NCI-H1694 (cell line): ENCODE data around the gene MYL9.

Experiments
- DNase-seq: peaks from one replicate; lab custom pipeline; 2025; lab: John Stamatoyannopoulos, UW

The MYL9 gene

DNA sequence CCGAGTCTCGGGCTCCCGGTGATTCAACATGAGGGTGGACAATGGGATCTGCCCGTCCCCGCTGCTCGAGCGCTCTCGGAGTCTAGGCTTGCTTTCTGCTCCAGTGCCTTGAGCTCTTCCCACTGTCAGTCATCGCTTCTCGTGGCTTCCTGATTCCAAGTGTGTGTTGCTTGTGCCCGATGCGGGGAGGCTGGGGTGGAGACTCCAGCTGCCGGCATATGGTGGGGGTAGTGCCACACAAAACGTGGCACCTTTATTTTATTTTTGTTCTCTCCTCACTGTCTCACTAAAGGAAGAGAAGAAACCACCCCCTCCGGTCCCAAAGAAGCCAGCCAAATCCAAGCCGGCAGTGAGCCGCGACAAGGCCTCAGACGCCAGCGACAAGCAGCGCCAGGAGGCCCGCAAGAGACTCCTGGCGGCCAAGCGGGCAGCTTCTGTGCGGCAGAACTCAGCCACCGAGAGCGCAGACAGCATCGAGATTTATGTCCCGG is 14.8 kb upstream of the MYL9 start:
- DNase-seq, result no peak

DNA sequence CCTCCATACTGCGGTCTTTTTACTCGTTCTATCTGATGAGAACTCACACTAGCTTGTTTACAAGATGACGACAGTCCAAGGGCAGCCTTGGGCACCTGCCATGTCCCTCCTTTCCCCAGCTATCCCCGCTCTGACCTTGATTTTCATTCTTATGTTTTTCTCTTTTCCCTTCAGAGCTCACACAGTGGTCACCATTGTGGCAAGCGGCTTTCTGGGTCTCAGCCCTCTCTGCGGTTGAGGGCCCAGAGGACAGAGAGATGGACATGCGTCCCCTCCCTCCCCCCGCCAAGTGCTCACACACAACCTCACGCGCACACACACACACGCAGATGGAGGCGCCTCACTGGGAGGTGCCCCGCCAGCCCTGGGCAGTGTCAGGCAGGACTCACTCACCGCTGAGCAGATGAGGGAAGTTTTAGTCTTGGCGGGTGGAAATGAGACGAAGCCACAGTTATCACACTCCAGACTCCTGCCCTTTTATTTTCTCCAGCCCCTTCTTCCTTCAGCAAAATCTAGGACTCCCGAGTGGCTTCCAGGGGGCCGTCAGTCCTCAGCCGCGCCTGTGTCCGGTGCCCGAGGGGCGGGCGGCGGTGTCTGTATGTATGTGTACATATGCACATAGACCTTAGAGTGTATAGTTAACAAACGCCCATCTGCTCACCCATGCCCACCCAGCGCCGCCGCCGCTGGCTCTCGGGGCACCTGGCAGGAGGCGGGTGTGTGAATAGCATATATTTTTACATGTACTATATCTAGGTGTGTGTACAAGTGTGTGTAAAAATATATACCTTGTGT is 13.8 kb upstream of the MYL9 start:
- no peak for DNase-seq

DNA sequence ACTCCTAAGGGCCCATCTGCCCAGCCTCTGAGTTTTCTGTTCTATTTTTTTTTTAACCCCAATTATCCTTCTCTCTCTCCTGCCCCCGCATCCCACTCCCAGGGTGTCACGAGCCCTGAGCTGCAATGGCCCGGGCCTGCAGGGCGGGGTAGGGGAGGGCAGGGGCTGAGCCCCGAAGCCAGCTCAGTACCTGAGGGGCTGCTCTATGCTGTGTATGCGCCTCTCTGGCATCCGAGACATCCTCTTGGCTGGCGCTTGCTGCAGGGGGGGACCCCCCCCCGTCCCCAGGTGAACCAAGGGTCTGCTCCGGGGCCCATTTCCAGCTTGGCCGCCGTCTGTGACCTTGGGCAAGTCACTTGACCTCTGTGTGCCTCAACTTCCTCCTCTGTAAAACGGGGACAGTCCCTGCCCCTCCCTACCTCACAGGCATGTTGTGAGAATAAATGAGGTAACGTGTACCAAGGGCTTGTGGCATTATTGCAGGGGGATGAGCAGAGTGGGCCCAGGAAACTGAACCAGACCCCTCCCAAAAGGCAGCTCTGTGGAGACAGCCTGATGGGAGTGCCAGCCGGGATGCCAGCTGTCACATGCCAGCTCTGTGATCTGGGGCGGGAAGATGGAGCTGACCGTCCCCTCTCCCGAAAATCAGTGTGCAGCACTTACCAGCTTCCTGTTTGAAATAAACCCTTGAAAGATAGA is 13.0 kb upstream of the MYL9 start:
- DNase-seq, result peak; percentile 28

DNA sequence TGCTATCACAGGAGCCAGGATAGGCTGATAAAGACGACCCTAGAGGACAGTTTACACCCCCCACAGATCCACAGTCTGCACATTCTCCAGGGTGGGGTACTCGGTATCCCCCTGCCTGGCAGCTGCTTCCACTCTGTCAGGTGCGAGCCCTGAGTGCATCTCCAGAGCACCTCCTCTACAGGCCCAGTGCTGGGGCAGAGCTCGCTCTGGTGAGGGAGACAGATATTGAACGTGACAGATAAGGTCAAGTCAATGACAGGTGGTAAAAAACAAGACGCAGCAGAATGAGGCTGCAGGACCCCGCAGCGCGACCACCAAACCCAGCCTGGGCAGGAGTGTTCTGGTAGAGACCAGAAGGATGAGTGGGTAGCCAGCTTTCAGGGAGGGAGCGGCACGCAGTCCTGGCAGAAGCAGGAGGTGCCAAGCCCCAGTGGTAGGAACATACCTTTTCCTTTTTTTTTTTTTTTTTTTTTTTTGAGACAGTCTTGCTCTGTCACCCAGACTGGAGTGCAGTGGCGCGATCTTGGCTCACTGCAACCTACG is 12.4 kb upstream of the MYL9 start:
- no peak for DNase-seq

DNA sequence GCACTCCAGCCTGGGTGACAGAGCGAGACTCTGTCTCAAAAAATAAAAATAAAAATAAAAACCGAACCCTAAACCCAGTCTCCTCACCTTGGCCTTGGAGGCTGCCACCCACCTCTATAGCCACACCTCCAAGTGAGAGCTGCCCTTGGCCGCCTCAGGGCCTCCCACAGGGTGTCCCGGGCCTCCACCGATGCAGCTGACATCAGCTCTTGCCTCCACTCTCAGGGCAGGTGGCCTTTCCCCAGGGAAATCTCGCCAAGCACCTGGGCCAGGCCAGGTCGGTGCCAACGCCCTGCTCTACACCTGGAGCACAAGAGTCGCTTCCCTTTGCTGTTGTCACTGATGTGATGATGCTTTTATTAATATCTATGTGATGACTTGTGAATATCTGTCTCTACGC is 8.9 kb upstream of the MYL9 start:
- no peak for DNase-seq

DNA sequence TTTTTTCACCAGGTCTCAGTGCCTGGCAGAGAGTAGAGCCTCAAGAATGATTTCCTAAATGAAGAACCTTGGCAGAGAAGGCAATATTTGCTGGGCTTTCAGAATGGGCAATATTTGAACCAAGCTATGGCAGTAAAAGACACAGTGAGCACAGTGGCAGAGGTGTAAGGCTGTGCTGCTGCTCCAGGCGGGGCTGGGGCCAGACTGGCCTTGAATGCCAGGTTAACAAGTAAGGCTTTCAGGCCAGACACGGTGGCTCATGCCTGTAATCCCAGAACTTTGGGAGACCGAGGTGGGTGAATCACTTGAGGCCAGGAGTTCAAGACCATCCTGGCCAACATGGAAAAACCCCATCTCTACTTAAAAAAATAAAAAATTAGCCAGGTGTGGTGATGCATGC is 8.5 kb upstream of the MYL9 start:
- DNase-seq, result no peak

DNA sequence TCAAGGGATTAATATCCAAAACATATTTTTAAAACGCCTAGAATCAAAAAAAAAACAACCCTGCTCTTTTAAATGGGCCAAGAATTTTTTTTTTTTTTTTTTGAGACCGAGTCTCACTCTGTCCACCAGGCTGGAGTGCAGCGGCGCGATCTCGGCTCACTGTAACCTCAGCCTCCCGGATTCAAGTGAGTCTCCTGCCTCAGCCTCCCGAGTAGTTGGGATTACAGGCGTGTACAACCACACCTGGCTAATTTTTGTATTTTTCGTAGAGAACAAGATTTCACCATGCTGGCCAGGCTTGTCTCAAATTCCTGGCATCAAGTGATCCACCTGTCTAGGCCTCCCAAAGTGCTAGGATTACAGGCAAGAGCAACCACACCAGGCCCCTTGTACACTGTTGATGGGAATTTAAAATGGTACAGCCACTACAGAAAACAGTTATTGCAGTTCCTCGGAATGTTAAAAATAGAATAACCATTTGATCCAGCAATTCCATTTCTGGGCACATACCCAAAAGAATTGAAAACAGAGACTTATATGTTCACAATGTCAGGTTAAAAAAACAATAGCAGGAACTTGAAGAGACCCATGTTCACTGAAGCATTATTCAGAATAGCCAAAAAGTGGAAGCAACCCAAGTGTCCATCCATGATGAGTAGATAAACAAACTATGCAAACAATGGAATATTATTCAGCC is 3.1 kb upstream of the MYL9 start:
- no peak for DNase-seq

DNA sequence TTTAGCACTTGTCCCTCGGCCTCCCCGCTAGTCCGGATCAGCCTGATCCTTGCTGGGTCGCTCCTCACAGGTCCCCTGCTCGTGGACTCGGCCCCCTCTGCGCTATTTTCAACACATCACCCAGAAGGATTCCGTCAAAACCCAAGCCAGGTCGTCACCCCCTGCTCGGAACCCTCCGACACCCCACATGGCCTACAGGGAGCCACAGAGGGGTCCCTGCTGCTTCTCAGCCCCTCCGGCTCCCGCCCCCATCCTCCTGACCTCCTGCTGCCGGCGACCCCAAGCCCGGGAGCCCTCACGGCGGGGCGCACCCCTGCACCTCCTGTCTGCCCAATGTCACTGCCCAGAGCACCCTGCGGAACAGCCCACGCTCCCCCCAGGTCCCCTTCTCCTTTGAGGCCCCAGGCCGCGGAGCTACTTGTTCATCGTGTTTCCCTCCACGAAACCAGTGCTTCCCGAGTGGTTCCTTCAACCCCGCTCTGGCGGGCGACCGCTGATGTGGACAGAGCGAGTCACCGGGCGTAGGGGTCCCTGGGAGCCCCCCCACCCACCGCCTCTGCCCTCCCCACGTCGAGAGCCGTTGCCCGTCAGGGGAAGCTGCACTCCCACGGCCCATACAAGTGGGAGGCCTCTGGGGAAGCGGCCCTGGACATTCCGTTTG is 638 bp upstream of the MYL9 start:
- no peak for DNase-seq

DNA sequence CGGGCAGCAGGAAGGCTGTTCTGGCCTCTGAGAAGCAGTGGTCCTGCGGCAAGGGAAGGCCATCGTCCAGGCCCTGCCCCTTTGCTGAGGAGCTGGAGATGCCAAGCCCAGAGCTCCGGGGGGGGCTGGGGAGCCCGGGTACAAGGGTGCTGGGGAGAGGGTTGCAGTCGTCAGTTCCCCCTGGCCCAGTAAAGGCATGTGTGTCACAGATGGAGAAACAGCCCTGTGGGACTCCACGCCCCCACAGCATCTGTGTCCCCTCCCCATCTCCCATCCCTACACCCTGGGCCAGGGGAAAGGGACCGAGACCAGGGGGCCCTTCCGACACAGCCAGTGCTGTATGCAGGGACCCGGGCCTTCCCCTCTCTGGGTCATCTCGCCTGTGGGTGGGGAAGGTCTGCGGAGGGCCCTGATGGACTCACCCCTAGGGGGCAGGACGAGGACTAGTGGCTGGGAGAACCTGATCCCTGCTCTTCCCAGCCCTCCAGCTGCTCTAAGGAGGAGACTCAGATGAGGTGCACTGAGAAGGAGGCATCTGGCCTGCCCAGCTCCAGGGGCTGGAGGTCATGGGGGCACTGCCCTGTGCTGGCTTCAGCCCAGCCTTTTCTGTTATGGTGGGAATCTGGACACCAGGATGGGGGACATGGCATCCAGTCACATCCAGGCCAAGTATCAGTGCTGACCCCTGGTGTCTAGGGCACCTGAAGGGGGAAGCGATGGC is 609 bp downstream of the MYL9 start:
- no peak for DNase-seq

DNA sequence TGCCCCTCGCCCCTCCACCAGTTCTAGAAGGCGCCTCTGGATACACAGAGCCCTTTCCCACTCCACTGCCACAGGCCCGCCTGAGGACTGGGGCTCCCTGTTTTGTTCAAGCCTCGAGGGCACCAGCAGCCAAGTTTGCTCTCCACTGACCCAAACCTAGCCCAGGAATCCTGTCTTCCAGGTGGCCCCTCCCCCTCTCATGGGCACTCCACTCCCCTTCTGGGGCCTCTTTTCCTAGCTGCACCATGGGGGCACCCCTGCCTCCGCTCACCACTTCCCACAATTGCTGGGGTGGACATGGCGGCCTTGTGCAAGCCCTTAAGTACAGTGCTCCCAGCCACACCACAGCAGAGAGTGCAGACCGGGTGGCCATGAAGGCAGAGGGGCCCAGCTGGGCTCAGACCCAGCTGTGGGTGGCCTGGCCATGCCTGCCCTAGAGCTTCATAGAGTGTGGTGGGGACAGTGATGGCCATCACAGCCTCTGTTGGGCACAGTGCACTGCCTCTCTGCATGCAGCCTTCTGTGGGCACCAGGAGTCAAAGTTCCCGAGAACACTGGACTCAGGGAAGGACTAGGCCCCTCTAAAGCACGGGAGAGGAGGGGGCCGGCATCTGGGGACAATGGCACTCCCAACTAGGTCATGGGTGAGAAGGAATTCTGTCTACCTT is 1.3 kb downstream of the MYL9 start:
- no peak for DNase-seq

DNA sequence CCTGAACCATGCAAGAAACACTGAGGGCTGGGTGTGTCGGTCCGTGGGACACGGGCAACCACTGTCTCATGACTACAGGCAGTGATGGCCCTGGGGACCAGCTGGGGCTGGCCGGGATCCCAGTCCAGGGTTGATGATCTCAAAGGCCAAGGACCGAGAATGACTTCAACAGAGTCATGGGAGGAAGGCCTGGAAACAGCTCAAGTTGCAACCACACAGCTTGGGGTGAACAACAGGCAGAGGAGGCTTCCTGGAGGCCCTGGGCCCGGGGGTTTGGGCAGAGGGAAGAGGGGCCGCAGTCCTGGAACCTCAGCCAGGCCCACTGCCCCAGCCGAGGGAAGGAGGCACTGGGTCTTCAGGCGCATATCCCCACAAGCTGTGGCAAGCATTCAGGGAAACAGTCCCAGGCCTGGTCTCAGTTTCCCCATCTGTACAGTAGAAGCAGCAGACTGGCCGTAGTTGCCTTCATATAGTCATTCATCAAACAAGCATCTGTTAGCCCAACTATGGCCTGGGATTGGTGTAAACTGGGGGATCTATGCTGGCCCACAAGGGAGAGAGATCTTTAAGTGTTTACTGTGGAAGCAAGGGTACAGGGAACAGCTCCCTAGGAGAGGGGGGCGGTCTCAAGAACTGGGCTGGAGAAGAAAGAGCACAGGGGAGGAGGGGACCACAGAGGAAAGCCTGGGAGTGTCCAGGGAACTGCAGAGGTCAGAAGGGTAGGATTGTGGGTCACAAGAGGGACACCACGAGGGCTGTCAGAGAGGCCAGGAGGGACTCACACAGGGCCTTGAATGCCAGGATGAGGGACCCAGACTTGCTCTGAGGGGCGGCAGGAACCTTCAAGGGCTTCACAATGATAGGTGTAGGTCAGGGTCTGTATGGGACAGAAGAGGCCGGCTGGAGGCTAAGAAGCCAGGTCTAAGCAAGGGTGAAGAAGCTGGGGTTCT is 2.1 kb downstream of the MYL9 start:
- no peak for DNase-seq

DNA sequence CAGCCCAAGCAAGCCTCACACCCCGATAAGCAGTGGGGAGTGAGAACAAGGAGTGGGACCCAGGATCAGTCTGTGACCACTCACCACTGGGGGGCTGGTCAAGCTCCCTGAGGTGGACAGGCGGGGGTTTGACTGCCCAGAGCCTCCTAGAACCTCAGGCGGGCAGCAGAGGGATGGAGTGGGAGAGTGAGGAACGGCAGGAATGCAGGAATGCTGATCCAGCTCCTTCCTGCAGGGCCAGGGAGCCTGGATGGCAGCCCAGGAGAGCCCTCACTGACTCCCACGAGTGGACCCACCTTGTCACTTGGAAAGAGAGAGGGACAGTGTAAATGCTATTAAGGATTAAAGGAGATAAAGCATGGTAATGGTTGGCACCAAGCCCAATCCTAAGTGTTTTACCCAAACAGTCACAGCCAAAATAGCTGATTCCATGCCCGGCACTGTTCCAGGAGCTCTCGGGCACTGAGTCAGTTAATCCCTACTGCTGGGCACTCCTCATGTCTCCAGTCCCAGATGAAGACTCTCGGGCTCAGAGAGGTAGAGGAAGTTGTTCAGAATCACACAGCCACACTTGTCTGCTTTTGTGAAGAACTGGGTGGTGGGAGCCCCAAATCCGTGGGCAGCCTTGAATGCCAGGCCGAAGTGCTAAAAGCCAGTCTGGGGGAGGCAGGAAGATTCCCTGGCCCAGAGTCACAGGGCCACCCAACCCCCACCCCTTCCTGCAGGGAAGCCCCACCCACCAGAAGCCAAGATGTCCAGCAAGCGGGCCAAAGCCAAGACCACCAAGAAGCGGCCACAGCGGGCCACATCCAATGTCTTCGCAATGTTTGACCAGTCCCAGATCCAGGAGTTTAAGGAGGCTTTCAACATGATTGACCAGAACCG is 3.1 kb downstream of the MYL9 start:
- no peak for DNase-seq

DNA sequence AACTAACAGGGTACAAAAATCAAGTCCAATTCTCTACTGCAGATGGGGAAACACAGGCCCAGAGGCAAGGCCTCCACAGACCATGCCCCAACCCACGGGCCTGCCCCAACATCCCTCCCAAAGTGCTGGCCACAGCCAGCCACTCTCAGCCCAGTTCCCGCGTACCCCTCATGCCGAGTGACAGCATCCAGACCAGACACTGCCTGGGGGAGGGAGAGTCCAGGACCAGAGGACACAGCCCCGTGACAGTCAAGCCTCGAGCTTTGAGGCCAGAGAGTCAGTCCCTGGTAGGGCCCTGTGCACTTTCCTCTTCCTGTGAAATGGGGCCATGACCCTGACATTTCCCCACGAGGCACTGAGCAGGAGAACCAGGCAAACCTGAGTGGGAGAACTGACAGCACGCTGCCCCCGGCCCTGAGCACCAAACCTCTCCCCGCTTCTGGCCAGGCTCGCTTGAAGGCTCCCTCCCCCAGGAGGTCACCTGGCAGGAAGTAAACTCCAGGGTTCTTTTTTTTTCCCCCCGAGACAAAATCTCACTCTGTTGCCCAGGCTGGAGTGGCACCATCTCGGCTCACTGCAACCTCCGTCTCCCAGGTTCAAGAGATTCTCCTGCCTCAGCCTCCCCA is 4.9 kb downstream of the MYL9 start:
- DNase-seq, result no peak

DNA sequence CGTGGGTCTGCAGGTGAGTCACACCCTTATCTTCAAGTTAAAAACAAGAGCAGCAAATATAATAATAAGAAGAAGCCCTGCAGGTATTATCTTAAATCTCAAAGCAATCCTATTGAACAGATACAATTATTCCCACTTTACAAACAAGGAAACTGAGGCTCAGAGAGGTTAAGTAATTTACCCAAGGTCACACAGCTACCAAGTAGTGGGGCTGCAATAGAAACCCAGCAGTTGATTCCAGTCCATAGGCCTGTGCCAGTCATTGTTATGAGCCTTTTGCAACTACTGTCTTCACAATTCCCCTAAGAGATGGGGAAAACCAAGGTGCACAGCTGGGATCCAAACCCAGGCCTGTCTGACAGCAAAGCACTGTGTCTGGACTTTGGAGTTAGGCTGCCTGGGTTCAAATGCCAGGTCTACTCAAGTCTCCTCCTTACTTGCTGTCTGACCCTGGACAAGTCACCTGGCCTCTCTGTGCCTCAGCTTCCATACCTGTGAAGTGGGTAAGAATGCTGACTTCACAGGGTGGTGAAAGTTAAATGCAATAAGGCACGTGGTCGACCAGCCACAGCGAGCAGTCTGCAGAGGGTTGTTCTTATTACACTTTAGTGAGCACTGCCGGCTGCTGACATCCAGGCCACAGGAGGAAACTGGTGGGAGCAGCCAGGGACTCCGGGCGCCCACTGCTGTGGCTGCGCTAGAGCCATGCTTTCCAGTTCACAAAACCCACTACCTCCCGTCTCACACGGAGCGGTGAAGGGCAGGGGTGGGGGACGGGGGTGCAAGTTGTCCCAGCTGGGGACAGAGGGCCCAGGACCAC is 6.1 kb downstream of the MYL9 start:
- no peak for DNase-seq

DNA sequence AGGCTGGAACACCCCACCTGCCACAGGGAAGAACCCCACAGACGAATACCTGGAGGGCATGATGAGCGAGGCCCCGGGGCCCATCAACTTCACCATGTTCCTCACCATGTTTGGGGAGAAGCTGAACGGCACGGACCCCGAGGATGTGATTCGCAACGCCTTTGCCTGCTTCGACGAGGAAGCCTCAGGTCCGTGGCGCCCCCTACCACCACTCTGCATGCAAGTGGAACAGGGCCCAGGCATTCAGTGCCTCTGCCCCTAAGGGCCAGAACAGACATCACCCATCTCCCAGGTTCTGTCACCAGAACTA is 6.6 kb downstream of the MYL9 start:
- no peak for DNase-seq

DNA sequence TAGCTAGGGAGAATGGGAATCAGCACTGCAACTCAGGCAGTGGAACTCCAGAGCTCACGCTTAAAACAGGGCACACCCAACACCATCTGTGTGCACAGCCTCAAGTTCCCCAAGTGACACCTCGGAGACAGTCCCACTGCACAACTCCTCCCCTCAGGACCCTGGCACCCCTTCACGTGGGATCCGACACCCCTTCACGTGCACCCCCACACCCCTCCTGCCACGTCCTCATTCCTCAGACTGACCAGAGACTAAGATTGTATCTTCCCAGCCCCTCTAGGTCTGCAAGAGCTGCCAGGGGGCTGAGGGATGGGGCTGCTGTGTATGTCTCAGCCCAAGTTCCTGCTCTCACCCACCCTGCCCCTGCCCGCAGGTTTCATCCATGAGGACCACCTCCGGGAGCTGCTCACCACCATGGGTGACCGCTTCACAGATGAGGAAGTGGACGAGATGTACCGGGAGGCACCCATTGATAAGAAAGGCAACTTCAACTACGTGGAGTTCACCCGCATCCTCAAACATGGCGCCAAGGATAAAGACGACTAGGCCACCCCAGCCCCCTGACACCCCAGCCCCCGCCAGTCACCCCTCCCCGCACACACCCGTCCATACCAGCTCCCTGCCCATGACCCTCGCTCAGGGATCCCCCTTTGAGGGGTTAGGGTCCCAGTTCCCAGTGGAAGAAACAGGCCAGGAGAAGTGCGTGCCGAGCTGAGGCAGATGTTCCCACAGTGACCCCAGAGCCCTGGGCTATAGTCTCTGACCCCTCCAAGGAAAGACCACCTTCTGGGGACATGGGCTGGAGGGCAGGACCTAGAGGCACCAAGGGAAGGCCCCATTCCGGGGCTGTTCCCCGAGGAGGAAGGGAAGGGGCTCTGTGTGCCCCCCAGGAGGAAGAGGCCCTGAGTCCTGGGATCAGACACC is 7.6 kb downstream of the MYL9 start:
- DNase-seq, result no peak

DNA sequence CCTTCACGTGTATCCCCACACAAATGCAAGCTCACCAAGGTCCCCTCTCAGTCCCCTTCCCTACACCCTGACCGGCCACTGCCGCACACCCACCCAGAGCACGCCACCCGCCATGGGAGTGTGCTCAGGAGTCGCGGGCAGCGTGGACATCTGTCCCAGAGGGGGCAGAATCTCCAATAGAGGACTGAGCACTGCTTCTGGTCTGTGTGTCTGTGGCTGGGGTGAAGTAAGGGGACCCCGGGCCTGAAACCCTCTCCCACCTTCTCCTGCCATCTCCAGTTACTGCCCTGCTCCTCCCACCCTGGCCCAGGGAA is 8.3 kb downstream of the MYL9 start:
- no peak for DNase-seq
